ENCODE results near the gene CCT3. TPM values are rescaled to one million over a fixed set of nuclear protein-coding genes. Genes with fewer than 3 reads are reported as not detected.
"Not testable (repeated sequence)": the region's sequence is repeated elsewhere in the genome, so short reads cannot be mapped to it uniquely, and the experiment has no call there.

The CCT3 gene
- total RNA-seq, 2 experiments from 2014 or later, result 332 to 349 TPM

DNA sequence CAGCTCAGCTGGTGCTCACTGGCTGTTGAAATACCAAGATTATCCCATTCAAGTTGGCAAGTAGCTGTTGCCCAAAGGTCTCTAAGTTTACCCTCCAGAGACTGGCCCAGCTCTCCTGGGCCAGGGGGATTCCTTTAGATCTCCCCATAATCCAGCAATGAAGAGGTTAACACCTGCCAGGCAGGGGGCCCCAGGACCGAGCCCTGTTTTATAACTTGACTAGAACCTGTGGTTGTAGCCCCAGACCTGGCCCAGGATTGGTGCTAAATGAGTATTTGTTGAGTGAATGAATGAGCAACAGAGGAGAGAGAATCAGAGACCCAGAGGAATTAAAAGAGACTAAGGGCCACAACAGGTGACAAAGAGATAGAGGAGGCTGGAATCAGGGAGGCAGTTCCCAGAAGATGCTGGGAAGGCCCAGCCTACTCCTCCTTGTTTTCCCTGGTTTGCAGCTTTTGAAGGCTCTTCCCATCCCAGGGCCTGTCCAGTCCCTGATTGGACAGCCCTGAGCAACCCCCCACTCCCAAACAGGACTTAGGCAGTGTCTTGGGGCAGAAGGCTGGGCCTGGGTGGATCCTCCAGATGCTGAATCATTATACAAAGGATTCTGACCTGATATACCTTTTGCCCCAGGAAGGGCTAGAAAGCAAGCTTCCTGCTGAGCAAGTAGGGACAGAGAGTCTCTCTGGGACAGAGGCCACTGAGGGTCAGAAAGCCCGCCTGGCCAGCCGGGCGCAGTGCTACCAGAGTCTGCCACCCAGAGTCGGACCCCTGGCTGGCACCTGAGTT lies 28.5 kb upstream of the CCT3 start:
- no peaks in the 10 kb centered on the region for H3K9me3 Mint-ChIP-seq
- no peaks in the 10 kb centered on the region for H3K36me3 Mint-ChIP-seq (ENCODE audit: low read depth)
- H3K27me3 Mint-ChIP-seq (ENCODE audit: low read depth), result peaks cover 26% of the 10 kb centered on the region
- CTCF ChIA-PET, result interaction anchor here (1.1 kb wide), 1 partner anchor 10 kb away, joined by 3 read pairs; no protein-coding TSS in a partner anchor
- H3K4me3 Mint-ChIP-seq, result no peak overlapping the region
- H3K27ac Mint-ChIP-seq, result no peak overlapping the region
- H3K4me1 Mint-ChIP-seq (ENCODE audit: low read depth), result peaks cover 4% of the 10 kb centered on the region
- no peak for DNase-seq
- intact Hi-C loops (cut with micrococcal nuclease), result no loop called here

DNA sequence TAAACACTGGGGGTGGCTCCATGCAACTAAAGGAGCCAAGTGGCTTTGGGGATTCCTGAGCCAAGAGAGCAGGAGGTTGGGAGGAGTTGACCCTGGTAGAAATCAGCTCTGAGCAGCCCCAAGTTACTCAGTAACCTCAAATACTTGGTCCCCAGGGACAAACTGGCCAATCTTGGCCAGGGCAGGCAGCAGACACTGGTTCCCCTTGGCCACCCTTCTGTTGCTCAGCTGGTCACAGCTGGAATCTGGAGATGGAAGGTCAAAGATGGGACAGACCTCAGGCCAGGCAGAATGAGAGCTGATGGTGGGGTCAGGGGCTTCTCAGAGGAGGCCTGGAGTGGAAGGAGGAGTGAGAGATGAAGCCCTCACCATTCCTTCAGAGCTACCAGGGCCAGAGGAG lies 27.7 kb upstream of the CCT3 start:
- Mint-ChIP-seq H3K4me3 (no peak overlapping the region), H3K9me3 (no peaks in the 10 kb centered on the region), H3K36me3 (ENCODE audit: low read depth) (no peaks in the 10 kb centered on the region), H3K27ac (no peak overlapping the region), H3K27me3 (ENCODE audit: low read depth) (peaks cover 26% of the 10 kb centered on the region), H3K4me1 (ENCODE audit: low read depth) (peaks cover 4% of the 10 kb centered on the region)
- CTCF ChIA-PET, result interaction anchor here (1.1 kb wide), 1 partner anchor 9 kb away, joined by 3 read pairs; no protein-coding TSS in a partner anchor
- intact Hi-C loops (cut with micrococcal nuclease), result no loop called here
- DNase-seq, result no peak

DNA sequence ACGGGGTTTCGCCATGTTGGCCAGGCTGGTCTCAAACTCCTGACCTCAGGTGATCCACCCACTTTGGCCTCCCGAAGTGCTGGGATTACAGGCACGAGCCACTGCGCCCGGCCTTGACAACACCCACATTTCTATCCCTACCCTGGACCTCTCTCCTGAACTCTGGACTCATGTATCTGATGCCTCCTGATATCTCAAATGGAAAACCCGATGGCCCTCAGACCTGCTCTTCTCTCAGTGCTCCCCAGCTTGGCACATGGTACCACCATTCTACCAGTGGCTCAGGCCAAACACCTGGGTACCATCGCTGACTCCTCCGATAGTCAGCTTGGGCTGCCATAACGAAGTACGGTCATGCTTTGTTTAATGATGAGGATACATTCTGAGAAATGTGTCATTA lies 22.4 kb upstream of the CCT3 start:
- CTCF ChIA-PET, result interaction anchor here (1.2 to 1.9 kb wide), 3 partner anchors 11 to 25 kb away, joined by 3 to 12 read pairs (median 8); no protein-coding TSS in a partner anchor
- peaks cover 15% of the 10 kb centered on the region for H3K4me1 Mint-ChIP-seq (ENCODE audit: low read depth)
- DNase-seq, result no peak
- no peaks in the 10 kb centered on the region for H3K9me3 Mint-ChIP-seq
- no peak overlapping the region for H3K4me3 Mint-ChIP-seq
- no peak overlapping the region for H3K27ac Mint-ChIP-seq
- intact Hi-C loops (cut with micrococcal nuclease), result no loop called here
- peaks cover 30% of the 10 kb centered on the region for H3K27me3 Mint-ChIP-seq (ENCODE audit: low read depth)
- H3K36me3 Mint-ChIP-seq (ENCODE audit: low read depth), result no peaks in the 10 kb centered on the region

DNA sequence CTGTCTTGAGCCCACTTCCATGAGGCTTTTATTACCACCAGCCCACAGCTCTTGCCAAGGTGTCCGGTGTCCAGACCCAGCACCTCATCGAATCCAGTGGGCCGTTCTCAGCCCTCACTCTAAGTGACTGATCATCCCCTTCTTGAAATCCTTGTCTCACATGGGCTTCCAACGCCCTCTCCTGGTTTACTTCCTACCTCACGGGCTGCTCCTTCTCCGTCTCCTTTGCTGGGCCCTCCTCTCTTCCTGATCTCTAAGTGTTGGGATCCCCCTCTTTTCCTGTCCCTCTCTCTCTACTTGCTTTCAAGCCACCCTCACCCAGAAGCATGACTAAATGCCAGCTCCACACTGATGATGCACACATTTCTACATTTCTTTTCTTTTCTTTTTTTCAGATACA lies 21.9 kb upstream of the CCT3 start:
- intact Hi-C loops (cut with micrococcal nuclease), result no loop called here
- Mint-ChIP-seq H3K27me3 (ENCODE audit: low read depth) (peaks cover 26% of the 10 kb centered on the region), H3K9me3 (no peaks in the 10 kb centered on the region), H3K36me3 (ENCODE audit: low read depth) (no peaks in the 10 kb centered on the region), H3K4me1 (ENCODE audit: low read depth) (peaks cover 15% of the 10 kb centered on the region), H3K27ac (no peak overlapping the region), H3K4me3 (no peak overlapping the region)
- peak; percentile 17 for DNase-seq
- CTCF ChIA-PET, result interaction anchor here (1.0 to 2.7 kb wide), 8 partner anchors 11 to 219 kb away, joined by 3 to 20 read pairs (median 5); no protein-coding TSS in a partner anchor

DNA sequence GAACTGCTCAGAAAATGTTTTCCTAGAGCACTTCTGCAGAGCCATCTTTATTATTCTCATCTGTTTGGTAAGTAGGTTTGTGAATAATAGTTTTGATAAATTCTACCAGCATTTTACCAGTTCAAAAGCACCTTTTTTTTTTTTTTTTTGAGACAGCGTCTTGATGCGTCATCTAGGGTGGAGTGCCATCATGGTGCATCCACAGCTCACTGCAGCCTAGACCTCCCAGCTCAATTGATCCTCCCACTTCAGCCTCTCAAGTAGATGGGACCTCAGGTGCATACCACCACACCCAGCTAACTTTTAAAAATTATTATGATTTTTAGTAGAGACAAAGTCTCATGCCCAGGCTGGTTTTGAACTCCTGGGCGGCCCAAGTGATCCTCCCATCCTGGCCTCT lies 21.2 kb upstream of the CCT3 start:
- peaks cover 15% of the 10 kb centered on the region for H3K4me1 Mint-ChIP-seq (ENCODE audit: low read depth)
- H3K27me3 Mint-ChIP-seq (ENCODE audit: low read depth), result peaks cover 22% of the 10 kb centered on the region

DNA sequence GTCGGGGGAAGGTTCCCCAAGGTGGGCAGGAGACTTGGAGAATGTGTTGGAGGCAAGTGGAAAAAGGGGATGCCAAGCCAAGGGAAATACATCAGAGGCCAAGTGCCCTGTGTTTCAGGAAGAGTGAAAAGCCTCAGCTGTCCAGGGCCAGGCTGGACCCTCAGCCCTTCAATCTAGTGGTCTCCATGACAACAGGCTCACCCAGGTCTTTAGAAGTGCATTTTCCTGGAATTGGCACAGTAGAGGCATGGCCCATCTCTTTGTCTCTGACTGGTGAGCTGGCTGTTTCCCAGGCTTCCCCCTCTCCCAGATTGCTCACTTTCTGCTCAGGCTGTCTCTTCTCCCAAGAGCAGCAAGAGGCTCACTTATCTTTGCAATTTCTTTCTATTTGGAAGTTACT lies 20.5 kb upstream of the CCT3 start:
- Mint-ChIP-seq H3K27ac (no peak overlapping the region), H3K4me1 (ENCODE audit: low read depth) (peaks cover 15% of the 10 kb centered on the region), H3K27me3 (ENCODE audit: low read depth) (peaks cover 21% of the 10 kb centered on the region), H3K9me3 (no peaks in the 10 kb centered on the region), H3K4me3 (no peak overlapping the region), H3K36me3 (ENCODE audit: low read depth) (no peaks in the 10 kb centered on the region)
- intact Hi-C loops (cut with micrococcal nuclease), result no loop called here
- DNase-seq, result no peak
- CTCF ChIA-PET, result interaction anchor here (0.6 to 2.7 kb wide), 10 partner anchors 14 to 272 kb away, joined by 3 to 20 read pairs (median 5); no protein-coding TSS in a partner anchor

More for the DNA sequence above, 21.2 kb upstream of the CCT3 start:
- H3K4me3 Mint-ChIP-seq, result no peak overlapping the region
- H3K27ac Mint-ChIP-seq, result no peak overlapping the region
- intact Hi-C loops (cut with micrococcal nuclease), result no loop called here
- CTCF ChIA-PET, result interaction anchor here (0.6 to 2.7 kb wide), 13 partner anchors 12 to 272 kb away, joined by 3 to 20 read pairs (median 4); no protein-coding TSS in a partner anchor
- no peaks in the 10 kb centered on the region for H3K36me3 Mint-ChIP-seq (ENCODE audit: low read depth)
- H3K9me3 Mint-ChIP-seq, result no peaks in the 10 kb centered on the region
- DNase-seq, result no peak

DNA sequence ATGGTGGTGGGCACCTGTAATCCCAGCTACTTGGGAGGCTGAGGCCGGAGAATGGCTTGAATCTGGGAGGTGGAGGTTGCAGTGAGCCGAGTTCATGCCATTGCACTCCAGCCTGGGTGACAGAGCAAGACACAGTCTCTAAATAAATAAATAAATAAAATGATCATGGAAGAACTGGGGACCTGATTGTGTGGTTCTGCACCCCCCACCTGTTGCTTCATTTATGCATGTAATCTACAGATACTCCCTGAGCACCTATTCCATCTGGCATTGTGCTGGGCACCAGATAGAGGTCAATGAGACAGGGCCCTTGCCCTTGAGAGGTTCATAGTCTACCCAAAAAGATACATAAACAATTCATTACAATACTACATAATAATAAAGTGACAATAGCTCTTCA lies 19.9 kb upstream of the CCT3 start:
- intact Hi-C loops (cut with micrococcal nuclease), result loop anchor here (1.0 kb wide), 1 partner anchor 86 kb away; no protein-coding TSS in a partner anchor
- H3K27ac Mint-ChIP-seq, result no peak overlapping the region
- CTCF ChIA-PET, result interaction anchor here (0.6 to 2.7 kb wide), 4 partner anchors 13 to 88 kb away, joined by 3 to 20 read pairs (median 11); no protein-coding TSS in a partner anchor
- no peak for DNase-seq
- peaks cover 15% of the 10 kb centered on the region for H3K4me1 Mint-ChIP-seq (ENCODE audit: low read depth)
- no peaks in the 10 kb centered on the region for H3K36me3 Mint-ChIP-seq (ENCODE audit: low read depth)
- H3K4me3 Mint-ChIP-seq, result no peak overlapping the region
- no peaks in the 10 kb centered on the region for H3K9me3 Mint-ChIP-seq
- H3K27me3 Mint-ChIP-seq (ENCODE audit: low read depth), result peaks cover 21% of the 10 kb centered on the region

DNA sequence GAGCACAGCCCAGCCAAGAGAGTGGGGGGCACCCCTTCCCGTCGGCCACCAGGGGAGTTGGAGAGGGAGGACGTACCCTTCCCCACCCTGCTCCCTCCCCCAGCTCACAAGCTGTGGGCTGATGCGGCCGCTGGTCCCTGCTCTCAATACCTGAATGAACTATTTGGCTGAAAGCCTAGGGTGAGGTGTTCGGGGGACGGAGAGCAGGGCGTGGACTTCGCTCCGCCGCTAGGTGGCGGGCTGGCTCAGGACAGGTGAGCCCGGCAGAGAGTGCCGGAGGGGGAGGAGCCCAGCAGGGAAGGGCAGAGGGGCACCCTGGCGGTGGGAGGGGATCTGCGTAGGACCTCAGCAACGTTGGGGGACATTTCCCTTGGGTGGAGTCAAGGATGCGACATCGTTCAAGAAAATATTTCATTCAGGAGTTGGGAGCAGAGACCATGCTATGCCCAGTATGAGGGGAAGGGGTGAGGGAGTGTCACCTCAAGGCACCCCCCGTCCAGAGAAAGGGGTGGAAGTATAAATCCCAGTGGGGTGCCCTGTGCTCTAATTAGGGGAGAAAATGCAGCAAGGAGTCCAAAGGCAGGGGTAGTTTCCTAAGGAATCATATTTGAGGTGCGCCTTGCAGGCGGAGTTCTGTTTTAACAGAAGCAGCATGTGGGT lies 18.9 kb upstream of the CCT3 start:
- intact Hi-C loops (cut with micrococcal nuclease), result loop anchor here (1.0 kb wide), 2 partner anchors 19 to 87 kb away; partner anchors contain the start of genes CCT3 and TSACC
- peaks cover 15% of the 10 kb centered on the region for H3K4me1 Mint-ChIP-seq (ENCODE audit: low read depth)
- no peak overlapping the region for H3K27ac Mint-ChIP-seq
- DNase-seq, result peak; percentile 66
- H3K36me3 Mint-ChIP-seq (ENCODE audit: low read depth), result no peaks in the 10 kb centered on the region
- H3K27me3 Mint-ChIP-seq (ENCODE audit: low read depth), result peaks cover 21% of the 10 kb centered on the region
- H3K4me3 Mint-ChIP-seq, result no peak overlapping the region
- CTCF ChIA-PET, result interaction anchor here (0.8 to 1.5 kb wide), 5 partner anchors 9 to 89 kb away, joined by 3 to 6 read pairs (median 4); no protein-coding TSS in a partner anchor
- H3K9me3 Mint-ChIP-seq, result no peaks in the 10 kb centered on the region

DNA sequence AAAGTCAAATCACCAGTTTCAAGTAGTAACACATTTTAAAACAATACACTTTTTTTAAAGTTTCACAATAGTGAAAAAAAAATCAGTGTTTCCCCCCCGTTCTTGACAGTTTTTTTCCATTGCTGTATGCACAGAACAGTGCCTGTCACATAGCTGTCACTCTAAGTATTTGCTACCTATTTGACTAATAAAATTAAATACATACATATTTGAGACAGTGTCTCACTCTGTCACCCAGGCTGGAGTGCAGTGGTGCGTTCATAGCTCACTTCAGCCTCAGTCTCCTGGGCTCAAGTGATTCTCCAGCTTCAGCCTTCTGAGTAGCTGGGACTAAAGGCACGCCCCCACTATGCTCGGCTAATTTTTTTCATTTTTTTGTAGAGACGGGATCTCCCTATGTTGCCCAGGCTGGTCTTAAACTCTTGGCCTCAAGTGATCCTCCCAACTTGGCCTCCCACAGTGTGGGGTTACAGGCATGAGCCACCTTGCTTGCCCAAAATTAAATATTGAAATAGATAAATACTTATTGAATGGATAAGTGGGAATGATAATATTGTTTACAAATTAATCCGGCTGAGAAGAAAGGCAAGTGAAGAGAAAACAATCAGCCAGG lies 18.3 kb upstream of the CCT3 start:
- peaks cover 21% of the 10 kb centered on the region for H3K27me3 Mint-ChIP-seq (ENCODE audit: low read depth)
- H3K27ac Mint-ChIP-seq, result no peak overlapping the region
- CTCF ChIA-PET, result interaction anchor here (0.7 to 1.5 kb wide), 6 partner anchors 9 to 961 kb away, joined by 3 to 6 read pairs (median 4); no protein-coding TSS in a partner anchor
- intact Hi-C loops (cut with micrococcal nuclease), result loop anchor here (1.0 kb wide), 1 partner anchor 18 kb away; the partner anchor contains the start of genes CCT3 and TSACC
- no peaks in the 10 kb centered on the region for H3K9me3 Mint-ChIP-seq
- H3K4me3 Mint-ChIP-seq, result no peak overlapping the region
- peak; percentile 43 for DNase-seq
- H3K36me3 Mint-ChIP-seq (ENCODE audit: low read depth), result no peaks in the 10 kb centered on the region
- peaks cover 15% of the 10 kb centered on the region for H3K4me1 Mint-ChIP-seq (ENCODE audit: low read depth)

DNA sequence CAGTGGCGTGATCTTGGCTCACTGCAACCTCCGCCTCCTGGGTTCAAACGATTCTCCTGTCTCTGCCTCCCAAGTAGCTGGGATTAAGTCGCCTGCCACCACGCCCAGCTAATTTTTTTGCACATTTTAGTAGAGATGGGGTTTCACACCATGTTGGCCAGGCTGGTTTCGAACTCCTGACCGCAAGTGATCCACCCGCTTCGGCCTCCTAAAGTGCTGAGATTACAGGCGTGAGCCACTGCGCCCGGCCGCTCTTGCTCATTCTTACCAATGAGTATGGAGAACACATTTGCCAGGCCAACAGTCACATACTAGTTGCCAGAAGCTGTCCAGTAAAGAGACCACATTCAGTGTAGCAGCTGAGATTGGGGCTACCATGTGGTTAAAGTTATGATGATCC lies 14.4 kb upstream of the CCT3 start:
- CTCF ChIA-PET, result interaction anchor here (0.6 to 2.0 kb wide), 3 partner anchors 9 to 74 kb away, joined by 3 to 7 read pairs (median 6); no protein-coding TSS in a partner anchor
- H3K4me3 Mint-ChIP-seq; intact Hi-C loops (cut with micrococcal nuclease): not testable (repeated sequence)

DNA sequence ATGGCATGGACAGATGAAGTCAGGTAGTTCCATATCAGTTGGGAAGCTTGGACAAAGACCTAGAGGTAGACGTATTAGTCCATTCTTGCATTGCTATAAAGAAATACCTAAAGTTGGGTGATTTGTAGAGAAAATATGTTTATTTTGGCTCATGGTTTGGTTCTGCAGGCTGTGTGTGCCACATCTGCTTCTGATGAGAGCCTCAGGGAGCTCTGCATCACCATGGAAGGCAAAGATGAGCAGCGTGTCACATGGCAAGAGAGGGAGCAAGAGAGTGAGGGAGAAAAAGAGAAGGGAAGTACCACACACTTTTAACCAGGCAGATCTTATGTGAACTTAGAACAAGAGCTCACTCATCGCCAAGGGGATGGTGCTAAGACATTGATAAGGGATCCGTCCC lies 9.2 kb upstream of the CCT3 start:
- no peak for DNase-seq
- Mint-ChIP-seq H3K4me1 (ENCODE audit: low read depth) (no peaks in the 10 kb centered on the region), H3K4me3 (no peak overlapping the region), H3K36me3 (ENCODE audit: low read depth) (no peaks in the 10 kb centered on the region), H3K9me3 (no peaks in the 10 kb centered on the region), H3K27me3 (ENCODE audit: low read depth) (peaks cover 2% of the 10 kb centered on the region), H3K27ac (no peak overlapping the region)
- CTCF ChIA-PET, result interaction anchor here (1.4 to 1.5 kb wide), 2 partner anchors 9 to 99 kb away, joined by 4 read pairs; no protein-coding TSS in a partner anchor
- intact Hi-C loops (cut with micrococcal nuclease), result no loop called here

More for the DNA sequence above, 14.4 kb upstream of the CCT3 start:
- H3K36me3 Mint-ChIP-seq (ENCODE audit: low read depth); DNase-seq; H3K9me3 Mint-ChIP-seq; H3K27me3 Mint-ChIP-seq (ENCODE audit: low read depth); H3K27ac Mint-ChIP-seq: not testable (repeated sequence)
- peaks cover 15% of the 10 kb centered on the region for H3K4me1 Mint-ChIP-seq (ENCODE audit: low read depth)

DNA sequence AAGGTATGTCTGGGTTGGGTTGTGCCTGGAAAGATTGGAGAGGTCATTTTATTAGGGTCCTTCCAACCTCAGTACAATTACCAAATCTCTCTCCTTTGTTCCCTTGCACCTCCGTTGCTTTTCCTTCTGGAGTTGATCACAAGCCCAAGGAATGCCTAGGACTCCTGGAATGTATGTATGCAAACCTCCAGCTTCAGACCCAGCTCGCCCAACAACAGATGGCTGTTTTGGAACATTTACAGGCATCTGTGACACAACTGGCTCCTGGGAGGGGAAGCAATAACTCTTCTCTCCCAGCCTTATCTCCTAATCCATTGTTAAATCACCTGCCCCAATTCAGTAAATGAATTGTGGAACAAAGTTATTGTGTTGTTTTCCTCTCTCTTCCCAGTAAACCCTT lies 8.5 kb upstream of the CCT3 start:
- H3K4me1 Mint-ChIP-seq (ENCODE audit: low read depth), result no peaks in the 10 kb centered on the region
- peaks cover 2% of the 10 kb centered on the region for H3K27me3 Mint-ChIP-seq (ENCODE audit: low read depth)

More for the DNA sequence above, 8.5 kb upstream of the CCT3 start:
- no peak for DNase-seq
- H3K27ac Mint-ChIP-seq, result no peak overlapping the region
- CTCF ChIA-PET, result interaction anchor here (0.8 to 2.7 kb wide), 3 partner anchors 10 to 277 kb away, joined by 3 to 13 read pairs (median 4); no protein-coding TSS in a partner anchor
- no peaks in the 10 kb centered on the region for H3K9me3 Mint-ChIP-seq
- H3K4me3 Mint-ChIP-seq, result no peak overlapping the region
- intact Hi-C loops (cut with micrococcal nuclease), result no loop called here
- H3K36me3 Mint-ChIP-seq (ENCODE audit: low read depth), result no peaks in the 10 kb centered on the region
